HG03039 (cell line): ENCODE results near the gene CCND2.
A peak's percentile ranks its signal among the peaks of the same experiment; 100 is the strongest.

Experiments
- ATAC-seq: cut with Tn5 transposase; IDR thresholded peaks from one replicate; pipeline ENCODE4 v1.9.1; 2021; ENCODE audit warnings: mild to moderate bottlenecking, moderate library complexity; ENCODE audit not compliant: unreplicated experiment

The CCND2 gene

DNA sequence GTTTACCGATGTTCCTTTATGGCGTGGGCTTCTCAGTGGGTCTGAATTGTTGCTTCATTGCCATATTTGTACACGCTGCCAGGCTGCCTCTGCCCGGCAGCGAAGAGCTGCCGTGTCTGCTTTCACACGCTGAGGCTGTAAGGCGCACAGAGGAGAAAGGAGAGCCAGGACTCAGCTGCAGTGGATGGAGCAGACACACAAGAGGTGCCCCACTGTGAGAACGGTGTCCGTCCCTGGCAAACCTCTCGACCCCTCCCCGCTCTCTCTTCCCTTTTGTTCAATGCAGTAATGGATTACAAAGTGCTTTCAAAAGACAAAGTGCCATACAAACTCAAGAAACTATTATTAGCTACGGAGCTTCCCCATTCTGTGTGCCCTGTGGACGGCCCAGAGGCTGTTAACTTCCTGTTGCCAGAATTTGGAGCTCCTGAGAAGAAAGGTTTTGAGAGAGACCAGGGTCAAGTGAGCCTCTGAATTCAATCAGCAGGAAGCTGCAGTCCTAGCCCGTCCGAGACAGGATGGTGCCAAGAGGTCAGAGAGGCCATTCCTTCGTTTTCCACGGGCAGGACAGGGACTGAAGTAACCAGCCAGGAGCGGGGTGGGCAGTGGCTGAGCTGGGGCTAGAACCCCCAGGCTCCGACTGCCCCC, 15.8 kb downstream of the CCND2 start:
- ATAC-seq, result no peak

DNA sequence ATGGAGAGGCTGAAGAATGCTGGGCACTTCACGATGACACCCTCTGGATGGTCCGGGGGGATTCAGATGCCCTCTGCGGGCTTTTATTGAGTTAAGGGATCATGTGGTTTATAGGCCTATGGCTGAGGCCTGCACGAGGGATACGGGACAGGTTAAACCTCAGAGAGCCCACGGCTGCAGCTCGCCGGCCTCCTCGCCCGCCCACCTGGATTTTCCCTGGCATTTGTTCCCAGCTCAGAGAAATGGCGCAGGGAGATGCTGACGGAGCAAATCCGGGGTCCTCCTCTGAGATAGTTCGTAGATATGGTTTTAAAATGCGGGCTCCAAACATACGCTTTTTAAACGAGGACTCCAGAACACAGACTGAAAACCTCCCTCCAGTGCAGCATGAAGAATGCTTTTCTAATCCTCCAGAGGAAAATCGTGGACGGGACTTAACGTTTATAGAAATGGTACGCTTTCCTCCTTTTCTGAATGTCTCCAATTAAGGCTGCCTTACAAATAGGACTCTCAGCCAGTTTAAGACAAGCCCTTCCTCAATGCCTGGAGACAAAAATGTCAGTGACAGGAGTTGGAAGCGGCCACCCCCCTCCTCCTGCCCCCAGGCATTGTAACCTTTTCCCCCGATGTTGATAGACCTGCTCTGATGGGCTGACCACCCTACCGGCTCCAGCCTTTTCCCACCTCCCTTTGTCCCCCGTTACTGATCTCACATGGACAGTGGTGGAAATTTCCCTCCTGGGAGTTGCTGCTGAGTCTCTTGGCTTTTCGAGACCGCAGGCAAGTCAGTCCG, 16.6 kb downstream of the CCND2 start:
- ATAC-seq, result no peak

DNA sequence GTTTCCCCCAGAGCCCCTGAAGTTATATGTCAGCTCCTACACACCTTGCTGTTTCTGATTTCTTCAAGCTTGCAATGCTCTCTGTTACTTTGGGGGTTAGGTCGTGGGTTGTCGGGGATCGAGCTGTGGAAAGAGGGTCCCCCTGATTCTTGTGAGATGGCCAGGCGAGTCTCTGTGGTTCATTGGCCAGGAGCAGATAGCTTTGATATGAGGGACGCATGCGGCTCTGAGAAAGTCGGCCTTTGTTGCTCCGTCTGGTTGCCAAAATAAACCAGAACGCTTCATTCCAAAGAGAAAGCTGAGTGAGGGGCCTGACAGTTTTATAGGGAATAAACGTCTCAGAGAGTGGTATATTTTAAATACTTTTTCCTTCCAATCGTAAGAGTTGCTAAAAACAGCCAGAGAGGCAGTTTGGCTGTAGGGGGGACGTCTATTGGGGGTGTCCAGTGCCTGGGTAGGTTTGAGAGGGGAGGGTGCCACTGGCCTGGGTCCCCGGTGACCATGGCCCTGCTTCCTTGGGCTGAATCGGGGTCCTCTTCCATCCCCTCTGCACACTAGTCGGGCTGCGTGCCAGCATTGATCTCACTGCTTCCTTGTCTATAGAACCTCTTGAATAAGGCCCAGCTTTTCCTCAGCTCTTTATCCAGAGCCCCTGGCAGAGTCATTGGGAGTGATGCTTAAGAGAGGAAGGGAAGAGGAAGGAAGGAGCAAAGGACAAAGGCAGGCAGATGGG, 18.9 kb downstream of the CCND2 start:
- no peak for ATAC-seq

DNA sequence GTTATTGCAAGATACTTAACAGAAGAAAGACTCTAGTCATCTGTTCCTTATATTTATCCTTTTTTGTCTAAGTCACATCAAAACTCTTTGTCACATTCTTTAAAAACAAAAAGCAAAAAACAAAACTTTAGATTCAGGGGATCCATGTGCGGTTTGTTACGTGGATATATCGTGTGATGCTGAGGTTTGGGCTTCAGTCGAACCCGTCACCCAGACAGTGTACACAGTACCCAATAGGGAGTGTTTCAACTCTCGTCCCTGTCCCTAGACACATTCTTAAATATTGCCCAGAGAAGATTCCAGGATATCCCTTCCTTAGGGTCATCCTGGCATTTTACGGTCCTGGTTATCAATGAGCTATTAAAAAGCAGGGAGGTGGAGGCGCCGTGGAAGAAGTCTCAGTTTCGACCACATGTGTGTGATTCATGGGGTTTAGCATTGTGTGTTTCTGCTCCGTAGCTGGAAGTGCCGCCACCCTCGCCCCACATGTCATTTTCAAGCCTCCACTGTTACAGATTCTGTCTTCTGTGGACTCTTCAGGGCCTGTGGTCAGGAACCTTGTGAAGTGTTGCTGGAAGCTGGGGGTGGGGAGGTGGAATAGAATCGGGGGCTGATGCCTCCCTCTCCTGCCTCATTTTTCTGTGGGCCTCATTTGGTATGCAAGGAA, 19.9 kb downstream of the CCND2 start:
- no peak for ATAC-seq

DNA sequence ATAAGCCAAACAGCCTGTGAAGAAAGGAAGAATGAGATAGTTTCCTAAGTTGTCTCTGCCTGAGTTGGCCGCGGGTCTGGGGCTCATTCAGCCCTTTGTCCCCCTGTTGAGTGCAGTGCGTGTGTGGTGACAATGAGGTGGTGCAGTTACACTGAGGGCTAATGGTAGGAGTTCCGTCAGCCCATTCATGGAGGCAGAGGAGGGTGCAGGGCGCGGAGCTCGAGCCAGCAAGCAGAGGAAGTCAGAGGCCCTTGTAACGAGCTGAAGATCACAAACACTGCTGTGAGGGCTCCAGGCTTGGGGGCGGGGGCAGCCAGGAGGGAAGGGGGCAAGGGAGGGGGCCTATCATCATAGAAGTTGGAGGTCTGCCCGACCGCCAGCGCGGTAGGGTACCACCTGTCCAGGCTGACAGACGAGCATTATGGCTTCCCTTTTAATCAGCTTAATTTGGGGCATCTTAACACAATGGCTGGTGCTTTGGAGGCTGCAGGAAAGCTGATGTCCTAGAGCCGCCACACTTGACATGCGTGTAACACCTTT, 20.5 kb downstream of the CCND2 start:
- no peak for ATAC-seq

DNA sequence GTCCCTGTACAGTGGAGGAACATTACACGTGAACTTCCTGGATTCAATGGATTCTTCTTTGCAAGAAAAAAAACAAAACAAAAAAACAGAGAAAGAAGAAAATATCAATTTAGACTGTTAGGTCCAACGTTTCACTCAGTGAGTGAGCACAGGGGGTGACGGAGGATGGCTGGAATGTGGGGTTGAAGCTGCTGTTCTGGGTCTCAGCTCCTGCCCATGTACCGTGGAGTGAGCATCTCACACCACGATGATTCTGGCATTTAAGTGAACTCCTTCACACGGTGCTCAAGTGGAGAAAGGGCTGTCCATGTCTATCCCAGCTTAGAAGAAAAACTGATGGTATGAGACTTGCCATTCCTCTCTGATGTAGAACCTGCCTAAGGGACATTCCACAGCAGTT, 23.2 kb downstream of the CCND2 start:
- ATAC-seq, result no peak

DNA sequence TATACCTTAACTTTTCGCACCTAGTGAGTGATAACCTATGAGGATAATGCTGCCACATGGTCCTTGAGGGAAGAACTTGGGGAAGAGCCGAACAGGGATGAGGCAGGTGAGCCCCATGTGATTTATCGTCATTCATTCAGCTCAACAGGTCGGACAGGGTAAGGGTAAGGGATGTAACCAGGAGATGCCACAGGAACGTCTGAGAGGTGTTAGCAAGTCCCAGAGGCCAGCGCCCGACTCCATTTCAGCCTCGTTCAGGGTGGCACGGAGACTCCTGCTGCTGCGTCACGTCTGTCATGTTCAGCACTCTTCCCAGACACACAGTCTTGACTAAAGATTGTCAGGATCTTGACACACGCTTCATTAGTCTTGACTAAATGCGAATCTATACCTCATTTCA, 24.1 kb downstream of the CCND2 start:
- ATAC-seq, result no peak

DNA sequence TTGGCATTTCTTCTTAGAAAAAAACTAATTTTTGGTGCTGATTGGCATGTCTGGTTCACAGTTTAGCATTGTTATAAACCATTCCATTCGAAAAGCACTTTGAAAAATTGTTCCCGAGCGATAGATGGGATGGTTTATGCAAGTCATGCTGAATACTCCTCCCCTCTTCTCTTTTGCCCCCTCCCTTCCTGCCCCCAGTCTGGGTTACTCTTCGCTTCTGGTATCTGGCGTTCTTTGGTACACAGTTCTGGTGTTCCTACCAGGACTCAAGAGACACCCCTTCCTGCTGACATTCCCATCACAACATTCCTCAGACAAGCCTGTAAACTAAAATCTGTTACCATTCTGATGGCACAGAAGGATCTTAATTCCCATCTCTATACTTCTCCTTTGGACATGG, 27.3 kb downstream of the CCND2 start:
- no peak for ATAC-seq

DNA sequence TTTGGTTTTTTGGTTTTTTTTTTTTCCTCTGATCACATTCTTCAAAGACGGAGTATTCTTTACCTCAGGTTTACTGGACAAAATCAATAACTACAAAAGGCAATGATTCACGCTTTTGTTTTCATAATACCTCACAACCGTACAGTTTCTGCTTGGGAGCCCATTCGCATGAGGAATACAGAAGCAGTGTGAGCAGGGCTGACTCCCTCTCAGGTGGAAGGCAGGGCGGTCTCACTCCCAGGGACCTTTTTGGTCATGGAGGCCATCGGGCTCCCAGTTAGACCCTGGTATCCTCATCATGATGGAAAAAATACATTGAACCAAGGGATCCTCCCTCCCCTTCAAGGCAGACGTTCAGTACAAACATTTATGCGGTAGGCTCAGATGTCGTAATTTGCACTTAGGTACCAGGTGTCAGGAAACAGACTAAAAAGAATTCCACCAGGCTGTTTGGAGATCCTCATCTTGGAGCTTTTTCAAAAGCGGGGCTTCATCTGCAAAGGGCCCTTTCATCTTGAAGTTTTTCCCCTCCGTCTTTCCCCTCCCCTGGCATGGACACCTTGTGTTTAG, 28.5 kb downstream of the CCND2 start:
- no peak for ATAC-seq

DNA sequence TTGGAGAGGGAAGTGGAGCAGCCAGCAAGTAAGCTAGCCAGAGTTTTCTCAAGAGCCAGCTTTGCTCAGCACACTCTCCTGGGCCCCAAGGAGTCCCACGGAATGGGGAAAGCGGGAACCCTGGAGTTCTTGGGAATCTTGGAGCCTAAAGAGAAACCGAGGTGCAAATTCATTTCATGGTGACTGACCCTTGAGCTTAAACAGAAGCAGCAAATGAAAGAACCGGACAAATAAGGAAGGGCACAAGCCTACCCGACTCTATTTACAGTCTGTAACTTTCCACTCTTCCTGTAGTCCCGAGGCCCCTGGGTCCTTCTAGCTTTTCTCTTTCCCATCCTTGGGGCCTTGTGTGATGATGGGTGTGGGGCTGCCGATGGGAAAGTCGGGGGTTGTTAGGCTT, 29.3 kb downstream of the CCND2 start:
- ATAC-seq, result no peak

DNA sequence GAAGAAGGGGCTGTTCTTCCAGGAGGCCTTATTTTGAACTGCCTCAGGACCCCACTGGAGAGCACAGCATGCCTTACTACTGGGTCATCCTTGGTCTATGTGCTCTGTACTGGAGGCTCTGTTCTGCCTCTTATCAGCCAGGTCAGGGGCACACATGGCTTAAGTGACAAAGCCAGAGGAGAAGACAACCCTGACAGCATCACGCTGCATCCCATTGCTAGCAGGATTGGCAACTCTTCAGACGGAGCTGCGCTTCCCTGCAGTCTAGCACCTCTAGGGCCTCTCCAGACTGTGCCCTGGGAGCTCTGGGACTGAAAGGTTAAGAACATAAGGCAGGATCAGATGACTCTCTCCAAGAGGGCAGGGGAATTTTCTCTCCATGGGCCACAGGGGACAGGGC, 30.2 kb downstream of the CCND2 start:
- ATAC-seq, result no peak

DNA sequence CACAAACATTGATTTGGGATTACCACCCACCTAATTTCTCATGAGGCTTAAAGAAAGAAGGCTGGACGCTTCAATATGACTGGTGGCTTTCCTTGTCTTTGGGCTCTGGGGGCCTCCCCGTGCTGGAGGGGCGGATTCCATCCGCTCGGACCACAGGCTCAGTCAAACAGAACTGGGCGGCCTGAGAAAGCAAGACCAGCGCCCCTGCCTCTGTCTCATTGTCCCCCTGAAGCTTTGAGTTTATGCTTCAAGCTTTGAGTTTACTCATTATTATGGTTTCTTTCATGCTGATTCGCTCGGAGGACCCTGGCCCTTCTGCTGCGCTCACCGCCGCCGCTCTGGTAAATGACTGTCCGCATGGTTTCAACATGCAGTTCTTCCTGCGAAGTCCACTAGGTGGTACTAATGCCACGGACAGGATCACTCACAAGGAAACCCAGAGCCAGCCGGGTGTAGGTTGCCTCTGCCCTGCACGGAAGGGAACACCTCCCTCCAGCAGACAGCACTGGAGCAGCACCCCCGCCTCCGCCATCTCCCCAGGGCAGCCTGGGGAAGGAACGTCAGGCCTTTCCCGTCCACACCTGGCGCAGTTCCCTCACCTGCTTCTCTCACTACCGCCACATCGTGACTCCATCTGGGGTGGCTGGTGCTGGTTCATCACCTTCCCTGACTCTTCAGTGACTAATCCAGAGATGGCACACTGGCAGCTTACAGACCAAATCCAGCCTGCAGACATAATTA, 34.2 kb downstream of the CCND2 start:
- ATAC-seq, result no peak

DNA sequence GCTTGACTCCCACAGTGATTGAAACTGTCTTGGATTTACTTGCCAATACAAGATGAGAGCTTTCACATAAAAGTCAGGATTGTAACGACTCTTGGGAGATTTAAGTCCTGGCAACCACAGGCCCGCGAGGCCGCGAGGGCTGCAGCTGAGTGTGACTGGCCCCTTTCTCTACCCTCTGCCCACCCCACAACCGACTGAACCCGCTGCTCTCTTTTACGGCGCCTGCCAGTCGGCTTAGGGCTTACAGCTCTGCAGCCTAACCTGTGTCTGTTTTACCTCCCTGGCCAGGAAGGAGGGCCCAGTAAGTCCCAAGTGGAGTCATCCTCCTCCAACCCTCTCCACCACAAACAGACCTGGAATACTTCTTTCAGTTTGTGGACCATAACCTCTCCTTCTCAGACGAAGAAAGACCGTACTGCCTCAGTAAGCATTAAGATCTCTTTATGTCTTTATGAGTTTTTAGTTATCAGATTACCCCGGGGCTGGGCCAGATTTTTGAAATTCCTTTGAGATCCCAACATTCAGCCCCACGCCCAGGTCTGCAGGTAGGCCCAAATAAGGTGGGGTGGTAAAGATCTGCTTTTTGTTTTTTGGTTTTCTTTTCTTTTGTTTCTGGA, 34.9 kb downstream of the CCND2 start:
- ATAC-seq, result no peak

DNA sequence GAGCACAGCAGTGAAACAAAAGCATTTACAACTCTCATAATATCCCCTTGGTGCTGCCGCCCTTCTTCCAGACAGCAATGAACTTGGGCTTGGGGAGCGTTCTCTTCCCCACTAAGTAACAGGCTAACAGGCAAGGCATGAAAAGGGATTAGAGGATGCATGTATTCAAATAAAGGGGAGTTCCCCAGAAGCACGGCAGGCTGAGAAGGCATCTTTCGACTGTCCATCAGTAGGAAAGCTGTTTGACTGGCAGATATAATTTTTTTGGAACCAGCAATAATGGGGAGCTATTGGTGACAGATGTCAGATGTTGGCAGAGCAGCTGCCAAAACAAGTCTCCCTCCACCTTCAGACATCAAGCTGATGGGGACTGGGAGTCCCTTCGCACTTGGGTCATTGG, 38.2 kb downstream of the CCND2 start:
- no peak for ATAC-seq

DNA sequence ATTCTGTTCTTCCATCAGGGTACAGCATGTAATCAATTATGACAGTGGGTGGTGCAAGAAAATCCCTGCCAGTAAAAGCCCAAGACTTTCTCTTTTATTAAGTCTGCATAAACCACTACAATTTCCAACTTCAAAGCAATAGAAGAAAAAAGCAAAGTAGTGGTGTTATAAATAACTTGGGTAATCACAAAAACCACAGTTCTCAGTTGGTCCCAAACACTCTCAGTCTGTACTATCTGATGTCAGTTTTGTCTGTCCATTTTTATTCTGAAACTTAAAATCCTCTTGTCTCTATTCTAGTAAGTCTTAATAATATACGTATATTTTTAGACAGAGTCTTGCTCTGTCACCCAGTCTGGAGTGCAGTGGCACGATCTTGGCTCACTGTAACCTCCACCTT, 38.7 kb downstream of the CCND2 start:
- ATAC-seq, result no peak

DNA sequence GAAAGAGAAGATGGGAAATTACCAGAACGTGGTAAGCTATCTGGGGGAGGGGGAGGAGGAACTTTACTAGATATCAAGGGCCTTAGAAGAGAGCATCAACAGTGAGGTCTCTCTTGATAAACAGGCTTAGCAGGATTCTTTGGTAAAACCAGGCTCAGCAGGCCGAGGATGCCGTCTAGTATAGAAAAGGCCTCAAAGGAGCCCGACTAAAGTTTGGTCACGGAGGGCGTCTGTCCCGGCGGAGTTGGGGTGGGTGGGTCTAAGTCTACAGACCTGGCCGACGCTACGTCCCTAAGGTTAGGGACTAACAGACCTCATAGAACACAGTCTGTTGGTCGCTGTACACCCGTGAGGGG, 46.9 kb downstream of the CCND2 start:
- ATAC-seq, result peak; percentile 39

DNA sequence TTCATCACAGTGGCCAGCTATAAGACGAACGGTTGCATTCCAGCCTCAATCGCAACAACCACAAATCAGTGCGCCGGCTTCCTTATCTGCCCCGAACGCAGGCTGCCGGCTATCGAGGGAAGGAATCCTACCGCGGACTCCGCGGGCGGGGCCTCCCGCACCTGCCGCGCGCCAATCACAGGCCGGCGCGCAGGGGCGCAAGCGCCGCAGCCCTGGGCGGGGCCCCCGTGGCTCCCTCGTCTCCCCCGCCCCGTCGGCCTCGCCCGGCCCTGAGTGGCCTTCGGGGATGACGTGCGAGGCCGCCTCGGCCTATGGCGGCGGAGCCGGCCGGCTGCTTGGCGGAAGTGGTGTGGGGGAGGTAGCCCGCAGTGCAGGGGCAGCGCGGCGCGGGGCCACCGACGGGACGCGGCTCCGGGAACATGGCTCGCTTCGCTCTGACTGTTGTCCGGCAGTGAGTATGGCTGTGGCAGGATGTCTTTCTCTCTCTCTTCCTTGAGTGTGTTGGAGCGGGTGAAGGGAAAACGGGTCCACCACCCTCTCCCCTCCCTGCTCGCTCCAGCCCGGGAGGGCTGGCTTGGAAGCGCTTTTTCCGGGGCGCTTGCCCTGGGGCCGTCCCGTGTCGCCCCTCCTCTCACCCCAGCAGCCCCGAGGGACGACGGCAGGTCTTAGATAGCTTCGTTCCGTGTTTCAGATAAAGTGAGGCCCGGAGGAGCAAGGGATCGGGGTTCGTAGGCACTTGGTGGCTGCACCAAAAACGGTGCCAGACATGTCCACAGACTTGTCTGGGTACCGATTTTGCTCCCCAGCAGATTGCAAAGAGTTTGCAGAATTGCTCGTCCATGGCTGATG, 47.5 kb downstream of the CCND2 start, which contains the start of gene TIGAR:
TIGAR (plus strand) TSS at position 361 of the 849 bp plus-strand sequence; CDS start at position 420, 59 bp downstream.
- peak; percentile 94 for ATAC-seq

DNA sequence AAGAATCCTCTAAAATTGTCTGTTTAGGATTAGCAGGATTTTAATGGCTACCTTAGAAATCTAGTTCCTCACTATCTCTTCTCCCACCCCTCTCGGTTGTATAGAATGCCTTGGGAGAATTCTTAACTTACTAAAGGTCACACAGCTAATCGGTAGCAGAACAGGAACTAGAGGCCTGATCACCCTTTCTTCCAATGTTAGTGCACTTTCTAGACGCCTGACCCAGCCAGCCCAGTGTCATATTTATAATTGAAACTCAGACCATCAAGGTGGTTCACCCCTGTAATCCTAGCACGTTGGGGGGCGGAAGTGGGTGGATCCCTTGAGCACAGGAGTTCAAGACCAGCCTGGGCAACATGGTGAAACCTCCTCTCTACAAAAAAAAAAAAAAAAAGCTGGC, 49.2 kb downstream of the CCND2 start:
- ATAC-seq, result no peak
